Ascending aorta (tissue), 2 donors: ENCODE data around the gene SPTLC2. TPM values are rescaled to one million over a fixed set of nuclear protein-coding genes. Genes with fewer than 3 reads are reported as not detected.

Experiments
- DNase-seq, 2 donors: peaks; one replicate each; pipeline ENCODE4 v3.0.0-alpha.2; 2019; ENCODE audit warnings: low spot score in 2 of 2
- H3K27ac ChIP-seq, 2 donors: fragments of 200-600 bp; sonication (generic); one replicate each; pipeline ENCODE4 v1.5.1; 2016 to 2017; ENCODE audit warnings: mild to moderate bottlenecking in 1 of 2
- H3K27me3 ChIP-seq: fragments of 200-600 bp; sonication (generic); one replicate; pipeline ENCODE4 v1.5.1; 2017
- H3K36me3 ChIP-seq, 2 donors: fragments of 200-600 bp; sonication (generic); one replicate each; pipeline ENCODE4 v1.5.1; 2016
- H3K4me1 ChIP-seq, 2 donors: fragments of 200-600 bp; sonication (generic); one replicate each; pipeline ENCODE4 v1.5.1; 2016 to 2017; ENCODE audit warnings: mild to moderate bottlenecking in 1 of 2
- H3K4me3 ChIP-seq, 2 donors: fragments of 200-600 bp; sonication (generic); one replicate each; pipeline ENCODE4 v1.5.1; 2016 to 2017; ENCODE audit warnings: mild to moderate bottlenecking in 1 of 2
- H3K9me3 ChIP-seq, 2 donors: fragments of 200-600 bp; sonication (generic); one replicate each; pipeline ENCODE4 v1.5.1; 2016
- intact Hi-C: fragments of 100-400 bp; cut with DNase I; formaldehyde crosslinking; loops from one replicate; pipeline ENCODE4 v1.15.1; 2023
- total RNA-seq: library from RNA; depleted of rRNA; stranded (reverse); fragments of >200 nt; gene quantifications from one replicate; pipeline ENCODE4 v1.1.0, GENCODE V29; 2016
- TF ChIP-seq, protein P1 (sequence below), 3 experiments: fragments of 200-600 bp in 2 of 3; fragments of 450-650 bp in 1 of 3; sonication (generic) in 2 of 3; IDR thresholded peaks; one replicate each; pipeline ENCODE4 v1.5.1; 2016 to 2019; ENCODE audit warnings: antibody characterized with exemption in 3 of 3, mild to moderate bottlenecking in 1 of 3, moderate library complexity in 1 of 3

The SPTLC2 gene
- total RNA-seq, 1 donor from 2014 or later: 25.7 TPM

- H3K27ac ChIP-seq: no peak overlapping the region
- TF ChIP-seq, protein P1, sequence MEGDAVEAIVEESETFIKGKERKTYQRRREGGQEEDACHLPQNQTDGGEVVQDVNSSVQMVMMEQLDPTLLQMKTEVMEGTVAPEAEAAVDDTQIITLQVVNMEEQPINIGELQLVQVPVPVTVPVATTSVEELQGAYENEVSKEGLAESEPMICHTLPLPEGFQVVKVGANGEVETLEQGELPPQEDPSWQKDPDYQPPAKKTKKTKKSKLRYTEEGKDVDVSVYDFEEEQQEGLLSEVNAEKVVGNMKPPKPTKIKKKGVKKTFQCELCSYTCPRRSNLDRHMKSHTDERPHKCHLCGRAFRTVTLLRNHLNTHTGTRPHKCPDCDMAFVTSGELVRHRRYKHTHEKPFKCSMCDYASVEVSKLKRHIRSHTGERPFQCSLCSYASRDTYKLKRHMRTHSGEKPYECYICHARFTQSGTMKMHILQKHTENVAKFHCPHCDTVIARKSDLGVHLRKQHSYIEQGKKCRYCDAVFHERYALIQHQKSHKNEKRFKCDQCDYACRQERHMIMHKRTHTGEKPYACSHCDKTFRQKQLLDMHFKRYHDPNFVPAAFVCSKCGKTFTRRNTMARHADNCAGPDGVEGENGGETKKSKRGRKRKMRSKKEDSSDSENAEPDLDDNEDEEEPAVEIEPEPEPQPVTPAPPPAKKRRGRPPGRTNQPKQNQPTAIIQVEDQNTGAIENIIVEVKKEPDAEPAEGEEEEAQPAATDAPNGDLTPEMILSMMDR (IDR thresholded peaks at IDR 0.05): no peak
- peaks cover 15 to 57% of the 10 kb centered on the region in 2 donors for H3K36me3 ChIP-seq
- no peaks in the 10 kb centered on the region for H3K4me1 ChIP-seq
- no peak for DNase-seq
- intact Hi-C loops: no loop called here
- H3K9me3 ChIP-seq: no peaks in the 10 kb centered on the region
- H3K27me3 ChIP-seq: no peaks in the 10 kb centered on the region
- no peak overlapping the region for H3K4me3 ChIP-seq
Observed at GRCh38 chr14:77520555-77520954, 95.9 kb downstream of the SPTLC2 start.

DNA sequence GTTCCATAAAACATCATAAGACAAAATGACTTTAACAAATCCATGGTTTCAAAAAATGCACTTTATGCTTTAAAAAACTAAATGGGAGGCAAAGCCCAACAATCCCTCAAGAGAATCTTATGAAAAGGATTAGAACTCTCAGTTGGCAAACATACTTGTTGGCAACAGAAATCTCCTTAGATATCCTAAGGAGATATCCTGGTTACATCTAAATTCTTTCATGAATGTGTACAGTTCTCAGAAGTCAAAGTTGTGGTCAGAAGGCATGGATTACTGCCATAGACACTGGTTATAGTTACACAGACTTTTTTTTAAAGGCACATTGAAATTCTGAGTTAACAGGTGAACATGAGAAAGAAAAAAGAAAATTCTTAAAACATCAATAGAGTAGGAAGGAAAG lies 100.3 kb downstream of the SPTLC2 start:
- intact Hi-C loops: no loop called here
- Histone ChIP-seq H3K27ac (no peak overlapping the region), H3K4me1 (no peaks in the 10 kb centered on the region), H3K9me3 (no peaks in the 10 kb centered on the region), H3K4me3 (no peak overlapping the region), H3K27me3 (no peaks in the 10 kb centered on the region), H3K36me3 (peaks cover 25 to 77% of the 10 kb centered on the region in 2 donors)
- TF ChIP-seq, protein P1 (IDR thresholded peaks at IDR 0.05): no peak
- no peak for DNase-seq

DNA sequence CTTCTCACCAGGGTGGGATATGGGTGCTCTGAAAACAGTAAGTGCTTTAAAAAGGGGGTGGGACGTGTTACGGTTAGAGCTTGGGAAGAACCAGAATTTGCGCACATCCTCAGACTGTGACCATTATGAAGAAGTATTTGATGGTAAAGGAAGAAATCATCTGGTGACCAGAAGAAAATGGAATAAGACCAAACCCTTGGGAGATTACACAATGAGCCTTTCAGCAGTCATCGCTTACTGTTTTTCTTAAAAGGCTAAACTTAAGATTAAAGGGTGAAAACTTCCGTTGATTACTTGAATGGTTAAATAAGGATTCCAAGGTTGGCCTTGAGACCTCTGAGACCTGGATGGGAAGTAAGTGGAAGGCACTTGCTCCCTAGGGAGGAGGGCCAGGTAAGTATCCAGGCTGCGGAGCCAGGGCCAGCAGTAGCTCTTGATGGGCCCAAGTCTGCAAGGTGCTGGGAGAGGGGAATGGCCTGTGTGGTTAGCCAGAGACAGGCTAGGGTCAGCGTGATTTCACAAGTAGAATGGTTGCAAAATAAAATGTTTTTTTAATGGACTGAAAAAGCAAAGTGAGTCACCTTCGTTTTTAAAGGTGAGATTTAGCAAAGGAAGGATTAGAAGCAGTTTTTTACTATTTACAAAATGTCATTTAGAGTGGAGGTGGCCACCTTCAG lies 104.8 kb downstream of the SPTLC2 start:
- Histone ChIP-seq H3K9me3 (no peaks in the 10 kb centered on the region), H3K27ac (no peak overlapping the region), H3K4me1 (no peaks in the 10 kb centered on the region), H3K36me3 (peaks cover 16 to 57% of the 10 kb centered on the region in 2 donors), H3K4me3 (no peak overlapping the region), H3K27me3 (no peaks in the 10 kb centered on the region)
- no peak for DNase-seq
- intact Hi-C loops: no loop called here
- TF ChIP-seq, protein P1 (IDR thresholded peaks at IDR 0.05): no peak

DNA sequence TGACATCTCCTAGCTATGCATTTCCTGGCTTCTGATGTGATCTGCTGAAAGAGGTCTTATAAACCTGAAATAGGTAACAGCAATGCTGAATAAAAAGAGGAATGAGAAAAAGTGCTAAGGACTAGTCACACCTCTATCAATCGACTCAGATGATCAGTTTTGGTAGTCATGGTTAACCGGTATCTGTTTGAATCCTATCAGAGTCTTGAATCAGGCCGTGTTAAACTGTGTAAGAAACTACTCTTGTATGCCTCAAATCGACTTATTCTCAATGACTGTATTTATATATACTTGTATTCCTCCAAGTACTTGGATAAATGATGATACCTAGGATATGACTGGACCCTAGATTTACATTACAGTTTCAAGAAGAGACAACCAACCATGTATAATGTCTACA lies 107.1 kb downstream of the SPTLC2 start:
- TF ChIP-seq, protein P1 (IDR thresholded peaks at IDR 0.05): no peak
- peaks cover 16 to 40% of the 10 kb centered on the region in 2 donors for H3K36me3 ChIP-seq
- no peak overlapping the region for H3K27ac ChIP-seq

GRCh38 chr14:77508876-77509275 lies 107.6 kb downstream of the SPTLC2 start:
- no peak overlapping the region for H3K27ac ChIP-seq

More for the DNA sequence above, 107.1 kb downstream of the SPTLC2 start:
- Histone ChIP-seq H3K27me3 (no peaks in the 10 kb centered on the region), H3K4me3 (no peak overlapping the region), H3K9me3 (no peaks in the 10 kb centered on the region), H3K4me1 (no peaks in the 10 kb centered on the region)
- DNase-seq: no peak
- intact Hi-C loops: no loop called here

More at GRCh38 chr14:77508876-77509275, 107.6 kb downstream of the SPTLC2 start:
- TF ChIP-seq, protein P1 (IDR thresholded peaks at IDR 0.05): no peak
- Histone ChIP-seq H3K4me1 (no peaks in the 10 kb centered on the region), H3K27me3 (no peaks in the 10 kb centered on the region), H3K4me3 (no peak overlapping the region), H3K9me3 (no peaks in the 10 kb centered on the region), H3K36me3 (peaks cover 16 to 36% of the 10 kb centered on the region in 2 donors)
- DNase-seq: no peak
- intact Hi-C loops: no loop called here
